GM18508 (cell line): ENCODE measurements around the gene GAREM1.

Experiments
- ATAC-seq: cut with Tn5 transposase; IDR thresholded peaks from one replicate; pipeline ENCODE4 v1.9.1; 2021; ENCODE audit warnings: moderate number of reproducible peaks; ENCODE audit not compliant: insufficient read depth, unreplicated experiment

Gene GAREM1

GRCh38 chr18:32337347-32337746 lies 133.3 kb downstream of the GAREM1 start:
- no peak for ATAC-seq

- ATAC-seq = no peak
Measured at GRCh38 chr18:32335228-32335627, 135.5 kb downstream of the GAREM1 start.

GRCh38 chr18:32333781-32334180 lies 136.9 kb downstream of the GAREM1 start:
- no peak for ATAC-seq

- ATAC-seq = no peak
Measured at GRCh38 chr18:32332708-32333107, 138.0 kb downstream of the GAREM1 start.

- ATAC-seq = no peak
Measured at GRCh38 chr18:32328974-32329373, 141.7 kb downstream of the GAREM1 start.

GRCh38 chr18:32328379-32328778 lies 142.3 kb downstream of the GAREM1 start:
- no peak for ATAC-seq

GRCh38 chr18:32326450-32327308 lies 144.0 kb downstream of the GAREM1 start:
- no peak for ATAC-seq

- no peak for ATAC-seq
Measured at GRCh38 chr18:32324181-32324580, 146.5 kb downstream of the GAREM1 start.

GRCh38 chr18:32321826-32322225 lies 148.9 kb downstream of the GAREM1 start:
- ATAC-seq = no peak

- ATAC-seq = no peak
Measured at GRCh38 chr18:32319084-32319483, 151.6 kb downstream of the GAREM1 start.

GRCh38 chr18:32318581-32318980 lies 152.1 kb downstream of the GAREM1 start:
- no peak for ATAC-seq

- no peak for ATAC-seq
Measured at GRCh38 chr18:32317651-32318050, 153.0 kb downstream of the GAREM1 start.

- ATAC-seq = no peak
Measured at GRCh38 chr18:32315881-32316280, 154.8 kb downstream of the GAREM1 start.

GRCh38 chr18:32310774-32311173 lies 159.9 kb downstream of the GAREM1 start:
- no peak for ATAC-seq

GRCh38 chr18:32310101-32310500 lies 160.6 kb downstream of the GAREM1 start:
- no peak for ATAC-seq

GRCh38 chr18:32308493-32309120 lies 162.1 kb downstream of the GAREM1 start:
- ATAC-seq = no peak

- no peak for ATAC-seq
Measured at GRCh38 chr18:32303400-32303799, 167.3 kb downstream of the GAREM1 start.

- ATAC-seq = no peak
Measured at GRCh38 chr18:32302806-32303205, 167.9 kb downstream of the GAREM1 start.

- ATAC-seq = peak; percentile 94
Measured at GRCh38 chr18:32301976-32302743, 168.5 kb downstream of the GAREM1 start.

- ATAC-seq = no peak
Measured at GRCh38 chr18:32301361-32301760, 169.3 kb downstream of the GAREM1 start.

- no peak for ATAC-seq
Measured at GRCh38 chr18:32300914-32301313, 169.8 kb downstream of the GAREM1 start.
